GM21737 (cell line): ENCODE data around the gene MAML2.

Experiments used
- ATAC-seq: cut with Tn5 transposase; IDR thresholded peaks from one replicate; pipeline ENCODE4 v1.9.1; 2021; ENCODE audit warnings: mild to moderate bottlenecking, moderate library complexity; ENCODE audit not compliant: unreplicated experiment

The MAML2 gene

GRCh38 chr11:96215826-96216225 is 127.2 kb downstream of the MAML2 start:
- no peak for ATAC-seq

- peak; percentile 78 for ATAC-seq
Observed at GRCh38 chr11:96215110-96215782, 127.7 kb downstream of the MAML2 start.

DNA sequence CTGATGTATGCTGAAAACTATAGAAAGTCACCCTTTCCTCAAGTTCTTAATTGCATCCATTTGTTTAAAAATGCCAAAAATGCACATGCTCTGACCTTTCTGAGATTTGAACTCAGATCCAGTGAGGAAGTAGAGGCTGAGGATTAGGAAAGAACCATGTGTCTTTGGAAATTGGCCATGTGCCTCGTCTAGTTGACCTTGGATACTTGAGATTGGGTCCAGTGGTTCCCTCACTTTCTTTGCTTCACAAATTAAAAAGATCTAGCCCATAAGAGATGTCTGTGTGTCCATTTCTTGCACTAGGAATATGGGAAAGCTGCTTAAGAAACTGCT is 128.3 kb downstream of the MAML2 start:
- no peak for ATAC-seq

- ATAC-seq = no peak
Observed at GRCh38 chr11:96213500-96213899, 129.5 kb downstream of the MAML2 start.

- no peak for ATAC-seq
Observed at GRCh38 chr11:96211436-96211835, 131.6 kb downstream of the MAML2 start.

- no peak for ATAC-seq
Observed at GRCh38 chr11:96207459-96208449, 135.2 kb downstream of the MAML2 start.

GRCh38 chr11:96206955-96207354 is 136.0 kb downstream of the MAML2 start:
- ATAC-seq = no peak

- no peak for ATAC-seq
Observed at GRCh38 chr11:96205460-96205809, 137.6 kb downstream of the MAML2 start.

GRCh38 chr11:96204721-96205459 is 138.1 kb downstream of the MAML2 start:
- ATAC-seq = no peak

DNA sequence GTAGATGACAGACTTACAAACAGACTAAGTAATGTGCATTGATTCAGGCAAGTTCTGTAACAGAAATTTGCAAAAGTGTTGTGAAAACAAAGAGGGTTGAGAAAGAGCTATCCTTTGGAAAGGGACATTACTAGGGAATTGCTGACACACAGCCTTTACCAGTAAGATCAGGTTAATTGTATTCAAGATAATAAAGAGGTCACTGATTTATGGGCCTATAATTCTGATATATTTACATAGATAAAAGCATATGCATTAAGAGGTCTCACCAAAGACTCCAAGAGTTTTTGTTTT is 138.7 kb downstream of the MAML2 start:
- no peak for ATAC-seq

DNA sequence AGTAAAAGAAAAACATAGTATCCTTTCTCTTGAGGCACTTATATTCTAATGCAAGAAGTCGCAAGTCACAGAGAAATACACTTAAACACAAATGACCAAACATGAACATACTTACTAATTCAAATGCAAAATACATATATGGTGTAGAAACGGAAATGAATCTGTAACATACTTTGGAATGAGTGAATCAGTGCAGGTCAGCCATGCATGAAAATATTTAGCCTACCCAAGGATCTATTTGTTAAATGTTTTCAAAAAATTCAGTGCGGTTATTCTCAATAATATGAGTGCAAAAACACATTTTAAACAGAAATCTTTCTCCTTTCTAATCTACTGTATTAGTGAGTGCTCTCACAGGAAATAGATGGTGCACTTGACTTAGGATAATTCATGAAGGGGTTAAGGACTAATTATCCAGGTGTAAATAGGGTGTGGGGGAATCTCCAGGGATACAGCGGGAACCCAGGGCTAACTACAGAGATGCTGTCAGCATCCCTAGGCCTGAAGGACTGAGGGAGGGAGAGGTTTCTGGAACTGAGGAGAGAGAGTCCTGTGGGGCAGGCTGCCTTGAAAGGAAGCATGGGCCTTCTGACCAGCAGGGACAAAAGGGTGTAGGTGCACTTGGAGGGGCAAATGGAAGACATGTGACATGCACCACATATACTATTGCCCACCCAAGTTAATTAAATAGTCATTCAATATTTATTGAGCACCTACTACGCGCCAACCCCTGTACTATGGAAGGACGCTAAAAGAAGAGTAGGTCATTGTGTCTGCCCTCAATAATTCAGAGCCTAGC is 139.2 kb downstream of the MAML2 start:
- no peak for ATAC-seq

DNA sequence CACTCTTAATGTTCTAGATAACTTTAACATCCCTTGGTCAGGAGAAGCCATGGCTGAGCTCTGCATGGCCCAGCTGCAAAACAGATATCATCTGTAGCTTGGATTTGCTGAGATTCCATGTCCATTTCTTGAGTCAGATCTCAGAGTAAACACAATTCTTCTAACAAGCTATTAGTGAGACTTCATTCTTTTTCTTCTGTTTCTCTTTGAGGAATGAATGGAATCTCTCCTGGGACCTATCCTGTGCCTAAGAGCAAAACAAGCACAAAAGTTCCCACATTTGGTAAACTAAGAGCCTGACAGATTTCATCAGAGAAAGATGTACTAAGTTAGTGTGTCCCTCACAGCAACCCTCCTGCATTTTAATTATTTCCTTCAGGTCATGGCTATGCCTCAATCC is 142.8 kb downstream of the MAML2 start:
- no peak for ATAC-seq

- ATAC-seq = no peak
Observed at GRCh38 chr11:96199563-96200025, 143.4 kb downstream of the MAML2 start.

GRCh38 chr11:96197801-96198701 is 144.9 kb downstream of the MAML2 start:
- ATAC-seq = peak; percentile 67

- ATAC-seq = no peak
Observed at GRCh38 chr11:96197103-96197502, 145.9 kb downstream of the MAML2 start.

GRCh38 chr11:96196181-96196662 is 146.8 kb downstream of the MAML2 start:
- ATAC-seq = no peak

GRCh38 chr11:96195671-96196070 is 147.3 kb downstream of the MAML2 start:
- no peak for ATAC-seq

GRCh38 chr11:96194581-96195374 is 148.2 kb downstream of the MAML2 start:
- no peak for ATAC-seq
